AG08396 (cell line): ENCODE results near the gene RYR2.

ENCODE experiments used
- DNase-seq: peaks from one replicate; pipeline ENCODE4 v3.0.0; 2012; ENCODE audit warnings: low spot score, mixed read lengths

RYR2 gene

DNA sequence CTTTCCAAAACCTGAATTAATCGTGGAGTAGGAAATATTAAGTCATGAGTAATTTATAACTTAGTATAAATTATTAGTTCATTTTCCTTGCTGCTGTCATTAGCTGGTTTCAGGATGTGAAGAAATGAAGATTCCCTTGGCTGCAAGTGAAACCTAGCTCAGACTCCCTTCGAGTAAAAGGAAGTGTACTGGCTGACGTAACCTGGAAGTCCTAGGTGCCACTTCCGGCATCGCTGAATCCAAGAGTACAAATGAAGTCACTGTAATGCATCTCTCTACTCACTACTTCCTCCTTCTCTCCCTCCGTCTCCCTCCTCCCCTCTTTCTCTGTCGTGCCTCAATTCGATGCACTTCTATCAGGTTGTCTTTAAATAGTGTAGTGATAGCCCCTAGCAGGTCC, 820.0 kb downstream of the RYR2 start:
- DNase-seq, result no peak

DNA sequence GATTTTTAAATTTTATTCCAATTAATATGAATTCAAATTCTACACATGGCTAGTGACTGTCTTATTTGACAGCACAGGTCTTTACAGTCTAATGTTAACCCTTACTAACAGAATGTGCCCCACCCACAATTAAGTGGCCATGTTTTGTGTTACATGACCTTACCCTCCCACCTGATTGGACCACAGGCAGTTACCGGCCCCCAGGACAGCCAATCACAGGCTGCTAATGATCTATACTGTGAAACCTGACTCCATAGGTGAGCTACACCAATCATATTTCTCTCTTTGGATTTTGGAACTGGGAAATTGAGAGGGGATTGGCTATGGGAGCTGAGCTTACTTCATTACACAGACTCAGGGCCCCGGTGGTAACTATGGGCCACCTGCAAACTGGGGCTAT, 821.2 kb downstream of the RYR2 start:
- DNase-seq, result no peak

DNA sequence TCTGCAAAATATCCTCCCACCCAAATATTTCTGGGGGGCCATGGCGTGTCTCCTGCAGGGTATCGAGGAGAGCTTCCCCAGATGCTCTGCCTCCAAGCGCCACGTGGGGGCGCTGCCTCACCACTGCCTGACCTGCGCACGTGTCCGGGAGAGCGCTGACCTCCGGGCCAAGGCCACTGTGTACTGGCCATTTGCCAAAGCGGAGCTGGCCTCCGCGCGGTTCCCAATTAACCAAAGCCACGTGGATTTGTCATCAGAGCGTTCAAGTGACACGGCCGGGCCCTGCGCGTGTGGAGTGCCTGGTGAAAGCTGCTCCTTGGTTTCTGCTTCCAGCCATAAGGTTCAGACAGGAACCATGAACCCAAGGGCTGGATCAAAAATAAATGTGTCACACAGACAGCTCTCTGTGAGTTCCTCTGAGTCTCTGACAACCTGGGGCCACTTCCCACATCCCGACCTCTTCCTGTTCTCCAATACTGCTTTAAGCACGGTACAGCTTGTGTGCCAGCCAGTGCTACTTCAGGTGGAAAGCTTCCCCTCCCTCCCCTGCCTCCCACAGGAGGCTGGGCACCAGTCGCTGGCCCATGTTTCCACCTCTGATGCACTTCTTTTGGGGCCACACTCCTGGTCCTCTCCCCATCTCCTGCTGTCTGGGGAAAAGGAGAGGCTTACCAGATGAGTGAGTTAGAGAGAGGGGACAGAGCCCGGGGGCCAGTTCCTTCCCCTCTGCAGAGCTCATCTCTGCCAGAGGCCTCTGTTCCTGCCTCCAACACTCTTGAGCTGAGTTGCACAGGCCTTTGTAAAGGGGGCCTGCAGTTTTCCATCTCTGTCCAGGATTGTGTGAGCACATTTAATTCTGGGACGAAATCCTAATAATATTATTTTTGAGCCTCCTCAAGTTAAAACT, 822.6 kb downstream of the RYR2 start:
- DNase-seq, result peak; percentile 12

DNA sequence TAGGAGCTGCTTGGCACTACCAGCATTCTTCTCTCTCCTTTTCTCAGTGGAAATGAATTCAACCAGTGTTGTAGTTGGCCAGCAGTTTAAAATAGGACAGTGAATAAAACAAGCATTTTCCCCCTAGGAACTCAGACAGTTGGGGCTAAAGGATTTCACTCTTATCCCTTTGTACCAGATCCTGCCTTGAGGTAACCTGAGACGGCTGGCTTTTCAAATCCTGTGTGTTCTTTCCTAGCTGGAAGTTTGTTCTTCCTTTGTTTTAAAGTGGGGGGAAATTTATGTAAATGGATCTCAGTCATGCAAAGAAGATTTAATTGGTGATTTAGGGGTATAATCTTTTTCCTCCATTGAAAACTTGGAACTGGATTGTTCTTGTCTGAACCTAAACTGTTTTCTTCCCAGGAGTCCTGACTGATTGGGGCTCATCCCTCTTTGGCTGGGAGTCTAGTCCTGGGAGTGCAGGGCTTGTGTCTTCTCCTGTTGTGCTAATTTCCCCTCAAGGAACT, 825.5 kb downstream of the RYR2 start:
- no peak for DNase-seq

DNA sequence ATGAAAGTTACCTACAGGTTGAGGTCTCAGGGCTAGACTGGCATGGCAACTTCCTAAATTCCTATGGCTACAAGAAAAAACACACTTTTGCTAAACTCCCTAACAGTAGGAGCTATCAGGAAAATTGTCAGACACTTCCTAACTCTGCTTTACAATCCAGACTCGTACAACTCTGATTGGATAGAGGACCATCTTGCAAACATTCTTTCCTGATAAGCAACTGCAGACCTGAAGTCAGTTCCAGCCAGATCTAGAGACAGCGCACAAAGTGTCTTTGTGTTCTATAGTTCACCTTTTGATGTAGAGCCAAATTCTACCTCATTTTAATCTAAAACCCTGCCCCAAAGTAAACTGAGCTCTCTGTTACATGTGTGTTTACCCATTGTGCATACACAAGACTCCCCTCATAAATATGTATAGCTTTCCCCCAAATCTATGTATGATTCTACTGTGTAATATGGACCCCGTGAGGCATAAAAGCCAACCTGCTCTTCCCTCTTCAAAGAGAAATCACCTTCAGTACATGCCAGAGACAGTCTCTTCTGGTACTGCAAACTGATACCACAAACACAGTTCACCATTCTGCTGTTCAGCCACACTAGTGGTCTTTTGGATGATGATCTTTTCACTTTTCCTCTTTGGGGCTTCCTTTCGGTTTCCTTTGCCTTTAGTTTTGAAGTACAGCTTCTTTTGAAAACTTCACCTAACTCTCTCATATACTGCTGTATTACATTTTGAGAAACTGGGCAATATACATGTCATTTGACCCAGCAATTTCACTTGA, 827.0 kb downstream of the RYR2 start:
- DNase-seq, result no peak

DNA sequence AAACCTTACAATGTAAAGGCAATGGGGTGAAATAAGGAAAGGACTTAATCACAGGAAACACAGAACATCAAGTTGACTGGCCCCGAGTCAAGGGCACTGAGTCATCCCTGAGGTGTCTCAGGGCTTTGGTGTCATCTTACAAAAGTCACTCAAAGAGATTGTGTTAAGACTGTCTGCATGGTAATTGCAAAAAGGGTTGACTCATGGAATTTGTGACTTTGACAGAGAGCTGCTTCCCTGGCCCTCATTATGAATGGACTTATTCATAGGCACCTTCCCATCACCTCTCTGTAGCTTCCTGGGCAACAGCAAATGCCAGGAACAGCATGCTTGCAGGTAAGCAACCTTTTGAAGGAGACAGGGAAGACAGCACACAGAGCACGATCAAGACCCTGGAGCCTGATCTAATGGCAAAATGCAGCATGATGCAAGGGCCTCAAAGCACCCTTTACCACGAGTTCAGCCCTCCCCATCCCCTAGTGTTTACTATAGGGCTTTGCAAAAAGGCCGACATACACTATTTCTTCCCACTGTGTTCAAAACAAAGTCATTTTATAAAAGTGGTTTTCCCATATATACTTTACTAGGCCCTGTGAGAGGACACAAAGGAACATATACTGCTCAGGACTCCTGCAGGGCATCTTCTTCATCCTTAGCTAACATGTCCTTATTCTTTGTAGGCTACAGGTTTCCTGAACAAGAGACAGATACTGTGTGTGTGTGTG, 831.7 kb downstream of the RYR2 start:
- DNase-seq, result no peak

DNA sequence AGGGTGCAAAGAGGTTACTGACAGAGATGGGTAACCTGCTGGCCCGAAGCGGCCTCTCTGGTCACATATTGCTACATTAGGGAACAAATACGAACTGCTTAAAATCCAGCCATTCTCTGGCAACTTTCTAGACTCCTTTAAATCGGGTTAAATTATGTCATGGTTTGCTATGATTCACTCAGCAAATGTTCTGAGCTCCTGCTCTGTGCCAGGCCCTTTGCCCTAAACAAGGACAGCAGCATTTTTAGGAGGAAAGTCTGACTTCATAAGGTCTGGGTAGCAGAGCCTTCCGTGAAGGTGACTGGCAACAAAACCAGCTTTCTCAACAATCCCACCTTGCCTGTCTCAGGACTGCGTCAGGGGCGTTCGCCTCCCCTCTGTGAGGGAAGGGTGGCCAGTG, 833.3 kb downstream of the RYR2 start:
- no peak for DNase-seq

DNA sequence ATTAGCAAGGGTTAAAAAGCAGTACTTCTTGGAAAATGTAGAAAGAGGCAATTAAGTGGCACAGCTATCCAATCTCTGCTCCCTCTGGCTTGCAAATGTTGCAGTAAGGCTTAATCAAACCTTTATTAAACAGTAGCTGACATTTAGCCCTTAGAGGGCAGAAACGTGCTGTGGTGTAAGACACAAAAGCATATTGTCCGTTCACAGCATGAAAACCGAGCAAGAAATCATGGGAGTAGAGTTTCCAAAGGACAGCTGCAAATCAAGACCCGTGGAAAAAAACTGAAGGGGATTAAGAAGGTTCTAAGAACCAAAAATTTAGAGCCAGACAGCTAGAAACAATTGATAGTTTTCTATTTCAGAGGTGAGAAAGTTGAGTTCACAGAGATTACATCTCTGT, 835.6 kb downstream of the RYR2 start:
- no peak for DNase-seq

DNA sequence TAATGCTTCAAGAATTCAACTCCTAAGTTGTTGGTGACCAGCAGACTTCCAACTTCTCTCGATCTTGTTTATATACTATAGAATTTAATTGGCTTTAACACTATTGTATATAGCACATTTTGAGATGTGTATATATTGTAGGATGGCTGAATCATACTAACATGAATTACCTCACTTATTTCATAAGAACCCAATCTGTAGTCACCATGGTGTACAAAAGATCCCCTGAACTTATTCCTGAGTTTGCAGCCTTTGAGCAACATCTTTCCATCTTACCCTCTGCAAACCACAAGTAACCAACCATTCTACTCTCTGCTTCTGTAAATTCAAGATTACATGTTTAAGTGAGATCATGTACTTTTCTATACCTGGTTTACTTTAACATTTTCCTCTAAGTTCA, 836.4 kb downstream of the RYR2 start:
- no peak for DNase-seq

DNA sequence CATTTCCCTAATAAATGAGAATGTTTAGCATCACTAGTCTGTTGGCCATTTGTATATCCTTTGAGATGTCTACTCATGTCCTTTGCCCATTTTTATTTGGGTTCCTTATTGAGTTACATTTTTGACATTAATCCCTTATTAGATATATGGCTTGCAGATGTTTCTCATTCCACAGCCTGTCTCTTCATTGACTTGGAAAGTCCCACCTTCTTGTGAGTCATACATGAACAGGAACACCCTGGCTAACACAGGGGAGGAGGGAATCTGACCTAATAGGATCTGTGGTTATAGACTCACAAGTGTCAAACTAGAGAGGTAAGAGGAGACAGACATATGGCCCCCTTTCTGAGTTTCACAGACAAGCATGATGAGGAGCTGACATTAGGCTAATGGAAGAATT, 837.2 kb downstream of the RYR2 start:
- DNase-seq, result no peak
